H1 (cell line): ENCODE results near the gene GRXCR1.

Experiments used
- CTCF ChIP-seq, 3 experiments: IDR thresholded peaks; 1 replicate in 2 of 3; 2 replicates in 1 of 3; pipeline versions ENCODE4 v1.5.1 to v1.6.1; 2011; ENCODE audit warnings: low read length in 3 of 3, mild to moderate bottlenecking in 3 of 3, inconsistent platforms in 2 of 3, low read depth in 1 of 3, moderate library complexity in 1 of 3; ENCODE audit not compliant: insufficient read depth in 1 of 3; ENCODE audit errors: control extremely low read depth in 1 of 3
- HDAC2 ChIP-seq, 2 experiments: fragments of 300-600 bp in 1 of 2; sonication (generic) in 1 of 2; IDR thresholded peaks; 2 replicates each; pipeline ENCODE4 v1.6.1; 2011 to 2012; ENCODE audit warnings: low read depth in 2 of 2, low read length in 2 of 2, mild to moderate bottlenecking in 2 of 2, moderate library complexity in 2 of 2, borderline replicate concordance in 1 of 2, inconsistent platforms in 1 of 2
- RAD21 ChIP-seq, 2 experiments: IDR thresholded peaks in 1 of 2; conservative IDR thresholded peaks in 1 of 2; 2 replicates each; pipeline ENCODE4 v1.6.1; 2011; ENCODE audit warnings: low read depth in 2 of 2, low read length in 2 of 2, improper control_type of control experiment in 1 of 2, inconsistent platforms in 1 of 2, mild to moderate bottlenecking in 1 of 2, moderate library complexity in 1 of 2
- RFX5 ChIP-seq: IDR thresholded peaks from 2 replicates; pipeline ENCODE4 v1.6.1; 2011; ENCODE audit warnings: low read depth, low read length, improper control_type of control experiment, borderline replicate concordance
- RNF2 ChIP-seq: fragments of 200-900, 300-1000 bp; sonication (generic); IDR thresholded peaks from 2 replicates; pipeline ENCODE4 v1.7.1; 2016; ENCODE audit warnings: borderline replicate concordance, low read depth, mild to moderate bottlenecking, antibody characterized with exemption, low read length; ENCODE audit not compliant: poor library complexity, severe bottlenecking; ENCODE audit errors: missing control alignments
- TF ChIP-seq, protein P1 (sequence below): IDR thresholded peaks from 2 replicates; pipeline ENCODE4 v1.6.1; 2012; ENCODE audit warnings: low read length, inconsistent platforms
- TF ChIP-seq, protein P2 (sequence below): IDR thresholded peaks from 2 replicates; pipeline ENCODE4 v1.6.1; 2012; ENCODE audit warnings: inconsistent platforms

GRCh38 chr4:42906891-42907759, 14.6 kb downstream of the GRXCR1 start:
- TF ChIP-seq RNF2 (no peak), CTCF (IDR thresholded peaks at IDR 0.05; ENCODE audit: control extremely low read depth in 1 of 3, insufficient read depth in 1 of 3, low read depth in 1 of 3, low read length in 3 of 3) (no peak), HDAC2 (IDR thresholded peaks at IDR 0.05; ENCODE audit: borderline replicate concordance in 1 of 2, low read depth in 2 of 2, low read length in 2 of 2) (no peak), RAD21 (IDR thresholded peaks at IDR 0.05 in 1 of 2, conservative IDR thresholded peaks at IDR 0.05 in 1 of 2; ENCODE audit: low read depth in 2 of 2, low read length in 2 of 2) (no peak), RFX5 (no peak)
- TF ChIP-seq, protein P1, sequence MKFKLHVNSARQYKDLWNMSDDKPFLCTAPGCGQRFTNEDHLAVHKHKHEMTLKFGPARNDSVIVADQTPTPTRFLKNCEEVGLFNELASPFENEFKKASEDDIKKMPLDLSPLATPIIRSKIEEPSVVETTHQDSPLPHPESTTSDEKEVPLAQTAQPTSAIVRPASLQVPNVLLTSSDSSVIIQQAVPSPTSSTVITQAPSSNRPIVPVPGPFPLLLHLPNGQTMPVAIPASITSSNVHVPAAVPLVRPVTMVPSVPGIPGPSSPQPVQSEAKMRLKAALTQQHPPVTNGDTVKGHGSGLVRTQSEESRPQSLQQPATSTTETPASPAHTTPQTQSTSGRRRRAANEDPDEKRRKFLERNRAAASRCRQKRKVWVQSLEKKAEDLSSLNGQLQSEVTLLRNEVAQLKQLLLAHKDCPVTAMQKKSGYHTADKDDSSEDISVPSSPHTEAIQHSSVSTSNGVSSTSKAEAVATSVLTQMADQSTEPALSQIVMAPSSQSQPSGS, result no peak
- TF ChIP-seq, protein P2, sequence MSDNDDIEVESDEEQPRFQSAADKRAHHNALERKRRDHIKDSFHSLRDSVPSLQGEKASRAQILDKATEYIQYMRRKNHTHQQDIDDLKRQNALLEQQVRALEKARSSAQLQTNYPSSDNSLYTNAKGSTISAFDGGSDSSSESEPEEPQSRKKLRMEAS, result no peak
